ENCODE measurements around the gene PDLIM4. TPM values are rescaled to one million over a fixed set of nuclear protein-coding genes. Genes with fewer than 3 reads are reported as not detected.

PDLIM4 gene
- 40.4 and 45.8 TPM in 2 replicates for total RNA-seq

GRCh38 chr5:132257131-132258101, at the start of gene PDLIM4:
Gene PDLIM4, plus strand, starts transcription at chr5:132257696. Its CDS starts 39 bp downstream, at chr5:132257735.

GRCh38 chr5:132227485-132228240, 29.8 kb upstream of the PDLIM4 start, which contains the start of gene P4HA2:
Gene P4HA2, minus strand, starts transcription at chr5:132227853. Its CDS starts 9,227 bp downstream, at chr5:132218626.

DNA sequence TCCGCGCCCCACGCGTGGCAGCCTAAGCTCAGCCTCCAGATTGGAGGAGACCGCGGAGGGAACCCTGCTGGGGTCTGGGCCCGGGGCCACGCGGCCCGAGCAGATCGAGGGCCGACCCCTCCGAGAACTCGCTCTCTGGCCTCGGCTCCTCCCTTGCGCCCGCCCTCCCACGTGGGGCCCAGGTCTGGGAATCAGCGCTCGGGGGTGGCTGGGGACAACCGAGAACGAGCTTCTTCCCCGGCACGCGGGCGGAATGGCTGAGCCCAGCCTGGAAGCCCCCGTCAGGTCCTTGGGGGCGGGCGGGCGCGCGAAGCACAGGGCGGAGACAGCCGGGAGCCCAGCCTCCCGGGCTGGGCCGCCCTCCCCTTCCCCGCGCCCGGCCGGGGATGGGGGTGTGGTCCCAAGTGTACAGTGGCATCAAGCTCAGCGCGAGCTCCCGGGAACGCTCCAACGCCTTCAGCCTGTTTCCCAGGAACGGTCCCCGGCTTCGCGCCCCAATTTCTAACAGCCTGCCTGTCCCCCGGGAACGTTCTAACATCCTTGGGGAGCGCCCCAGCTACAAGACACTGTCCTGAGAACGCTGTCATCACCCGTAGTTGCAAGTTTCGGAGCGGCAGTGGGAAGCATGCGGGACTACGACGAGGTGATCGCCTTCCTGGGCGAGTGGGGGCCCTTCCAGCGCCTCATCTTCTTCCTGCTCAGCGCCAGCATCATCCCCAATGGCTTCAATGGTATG, 36.7 kb downstream of the PDLIM4 start, which contains the start of gene SLC22A4:
TSS of gene SLC22A4 (plus strand) at position 403 of the 736 bp plus-strand sequence. CDS start at position 626, 223 bp downstream.

Other genes with a start within 250 kb of the PDLIM4 start
- not detected in 2 replicates for gene ACSL6, start 246.0 kb upstream of the PDLIM4 start, total RNA-seq
- not detected in 2 replicates for gene IL3, start 197.0 kb upstream of the PDLIM4 start, total RNA-seq
- gene CSF2, start 183.9 kb upstream of the PDLIM4 start, total RNA-seq, result 16.8 and 17.5 TPM in 2 replicates
- gene P4HA2, start 29.8 kb upstream of the PDLIM4 start, total RNA-seq, result 51.8 and 57.9 TPM in 2 replicates
- 10.7 and 12.0 TPM in 2 replicates for gene SLC22A4, start 36.7 kb downstream of the PDLIM4 start, total RNA-seq
- gene SLC22A5, start 112.0 kb downstream of the PDLIM4 start, total RNA-seq, result 5.0 and 5.5 TPM in 2 replicates
- 59.8 and 63.9 TPM in 2 replicates for gene IRF1, start 233.1 kb downstream of the PDLIM4 start, total RNA-seq